Astrocyte (in vitro differentiated cells and primary cell): ENCODE measurements around the gene UBE2M. TPM values are rescaled to one million over a fixed set of nuclear protein-coding genes. Genes with fewer than 3 reads are reported as not detected.
"Not testable (repeated sequence)": the region's sequence is repeated elsewhere in the genome, so short reads cannot be mapped to it uniquely, and the experiment has no call there.

Experiments used
- DNase-seq: peaks from one replicate; pipeline ENCODE4 v3.0.0-alpha.2; 2010; ENCODE audit warnings: low read depth
- FAIRE-seq: peaks from 2 replicates; lab custom pipeline; 2011; peaks lifted over from hg19 to GRCh38; lab: Jason Lieb, UNC
- H2AFZ ChIP-seq: 2 replicates; pipeline ENCODE4 v1.6.0; 2012; ENCODE audit warnings: low read depth, low read length, inconsistent platforms
- H3K27ac ChIP-seq: 2 replicates; pipeline ENCODE4 v1.5.1; 2011; ENCODE audit warnings: low read depth, low read length, inconsistent platforms
- H3K27me3 ChIP-seq: 2 replicates; pipeline ENCODE4 v1.6.0; 2011; ENCODE audit warnings: low read length, inconsistent platforms; ENCODE audit not compliant: insufficient read depth
- H3K36me3 ChIP-seq: 2 replicates; pipeline ENCODE4 v1.5.1; 2011; ENCODE audit warnings: low read length, inconsistent platforms; ENCODE audit not compliant: insufficient read depth
- H3K4me1 ChIP-seq: 2 replicates; pipeline ENCODE4 v1.5.1; 2011; ENCODE audit warnings: low read length, inconsistent platforms; ENCODE audit not compliant: insufficient read depth
- H3K4me2 ChIP-seq: 2 replicates; pipeline ENCODE4 v1.6.0; 2012; ENCODE audit warnings: low read length, inconsistent platforms
- H3K4me3 ChIP-seq: 2 replicates; pipeline ENCODE4 v1.5.1; 2011; ENCODE audit warnings: low read depth, mild to moderate bottlenecking, low read length, inconsistent platforms; ENCODE audit not compliant: insufficient read depth
- H3K79me2 ChIP-seq: 2 replicates; pipeline ENCODE4 v1.6.0; 2012; ENCODE audit warnings: mild to moderate bottlenecking, low read length, inconsistent platforms; ENCODE audit not compliant: insufficient read depth
- H3K9ac ChIP-seq: 2 replicates; pipeline ENCODE4 v1.6.0; 2012; ENCODE audit warnings: mild to moderate bottlenecking, low read length, inconsistent platforms
- H3K9me3 ChIP-seq: 2 replicates; pipeline ENCODE4 v1.5.1; 2012; ENCODE audit warnings: low read depth, mild to moderate bottlenecking, low read length, inconsistent platforms; ENCODE audit not compliant: insufficient read depth
- H4K20me1 ChIP-seq: 2 replicates; pipeline ENCODE4 v1.6.0; 2012; ENCODE audit warnings: low read length, inconsistent platforms; ENCODE audit not compliant: insufficient read depth
- H3K27ac Mint-ChIP-seq: one replicate; pipeline ENCODE4 v1.8.0; 2021; ENCODE audit warnings: mild to moderate bottlenecking, mixed read lengths; ENCODE audit not compliant: unreplicated experiment
- H3K27me3 Mint-ChIP-seq: one replicate; pipeline ENCODE4 v1.8.0; 2021; ENCODE audit warnings: low read depth, mixed read lengths; ENCODE audit not compliant: unreplicated experiment
- H3K36me3 Mint-ChIP-seq: one replicate; pipeline ENCODE4 v1.8.0; 2021; ENCODE audit warnings: low read depth, mixed read lengths; ENCODE audit not compliant: unreplicated experiment
- H3K4me1 Mint-ChIP-seq: one replicate; pipeline ENCODE4 v1.8.0; 2021; ENCODE audit warnings: low read depth, mixed read lengths; ENCODE audit not compliant: unreplicated experiment
- H3K4me3 Mint-ChIP-seq: one replicate; pipeline ENCODE4 v1.8.0; 2021; ENCODE audit warnings: mild to moderate bottlenecking, moderate library complexity, mixed read lengths; ENCODE audit not compliant: unreplicated experiment
- H3K9me3 Mint-ChIP-seq: one replicate; pipeline ENCODE4 v1.8.0; 2021; ENCODE audit warnings: mild to moderate bottlenecking, mixed read lengths; ENCODE audit not compliant: unreplicated experiment
- EZH2 ChIP-seq: IDR thresholded peaks from 2 replicates; pipeline ENCODE4 v1.6.1; 2012; ENCODE audit warnings: mild to moderate bottlenecking, low read length, inconsistent platforms; ENCODE audit not compliant: insufficient read depth
- total RNA-seq: library from RNA; stranded (reverse); gene quantifications from 2 replicates; pipeline ENCODE4 v1.2.1, GENCODE V29; 2021
- TF ChIP-seq, protein P1 (sequence below): IDR thresholded peaks from 2 replicates; pipeline ENCODE4 v1.5.1; 2011; ENCODE audit warnings: low read depth, mild to moderate bottlenecking, inconsistent platforms, low read length, moderate library complexity; ENCODE audit not compliant: insufficient read depth

Gene UBE2M
- total RNA-seq, 1 donor from 2014 or later = 113 TPM

GRCh38 chr19:58579473-58580142 lies 21.2 kb upstream of the UBE2M start:
- Histone ChIP-seq H3K27ac (no peak overlapping the region), H3K4me2 (no peak overlapping the region), H3K36me3 (peaks cover 4% of the 10 kb centered on the region), H3K9ac (no peak overlapping the region), H2AFZ (no peak overlapping the region), H3K79me2 (peaks cover 62% of the 10 kb centered on the region), H3K9me3 (no peaks in the 10 kb centered on the region), H3K4me3 (no peak overlapping the region), H3K27me3 (no peaks in the 10 kb centered on the region), H4K20me1 (peaks cover 25% of the 10 kb centered on the region), H3K4me1 (peaks cover 6% of the 10 kb centered on the region)
- Mint-ChIP-seq H3K4me3 (no peak overlapping the region), H3K27me3 (no peaks in the 10 kb centered on the region), H3K27ac (no peak overlapping the region), H3K36me3 (peaks cover 15% of the 10 kb centered on the region), H3K4me1 (peaks cover 2% of the 10 kb centered on the region), H3K9me3 (no peaks in the 10 kb centered on the region)
- DNase-seq = no peak
- FAIRE-seq = no peak
- TF ChIP-seq, protein P1, sequence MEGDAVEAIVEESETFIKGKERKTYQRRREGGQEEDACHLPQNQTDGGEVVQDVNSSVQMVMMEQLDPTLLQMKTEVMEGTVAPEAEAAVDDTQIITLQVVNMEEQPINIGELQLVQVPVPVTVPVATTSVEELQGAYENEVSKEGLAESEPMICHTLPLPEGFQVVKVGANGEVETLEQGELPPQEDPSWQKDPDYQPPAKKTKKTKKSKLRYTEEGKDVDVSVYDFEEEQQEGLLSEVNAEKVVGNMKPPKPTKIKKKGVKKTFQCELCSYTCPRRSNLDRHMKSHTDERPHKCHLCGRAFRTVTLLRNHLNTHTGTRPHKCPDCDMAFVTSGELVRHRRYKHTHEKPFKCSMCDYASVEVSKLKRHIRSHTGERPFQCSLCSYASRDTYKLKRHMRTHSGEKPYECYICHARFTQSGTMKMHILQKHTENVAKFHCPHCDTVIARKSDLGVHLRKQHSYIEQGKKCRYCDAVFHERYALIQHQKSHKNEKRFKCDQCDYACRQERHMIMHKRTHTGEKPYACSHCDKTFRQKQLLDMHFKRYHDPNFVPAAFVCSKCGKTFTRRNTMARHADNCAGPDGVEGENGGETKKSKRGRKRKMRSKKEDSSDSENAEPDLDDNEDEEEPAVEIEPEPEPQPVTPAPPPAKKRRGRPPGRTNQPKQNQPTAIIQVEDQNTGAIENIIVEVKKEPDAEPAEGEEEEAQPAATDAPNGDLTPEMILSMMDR = no peak
- no peak for TF ChIP-seq EZH2

DNA sequence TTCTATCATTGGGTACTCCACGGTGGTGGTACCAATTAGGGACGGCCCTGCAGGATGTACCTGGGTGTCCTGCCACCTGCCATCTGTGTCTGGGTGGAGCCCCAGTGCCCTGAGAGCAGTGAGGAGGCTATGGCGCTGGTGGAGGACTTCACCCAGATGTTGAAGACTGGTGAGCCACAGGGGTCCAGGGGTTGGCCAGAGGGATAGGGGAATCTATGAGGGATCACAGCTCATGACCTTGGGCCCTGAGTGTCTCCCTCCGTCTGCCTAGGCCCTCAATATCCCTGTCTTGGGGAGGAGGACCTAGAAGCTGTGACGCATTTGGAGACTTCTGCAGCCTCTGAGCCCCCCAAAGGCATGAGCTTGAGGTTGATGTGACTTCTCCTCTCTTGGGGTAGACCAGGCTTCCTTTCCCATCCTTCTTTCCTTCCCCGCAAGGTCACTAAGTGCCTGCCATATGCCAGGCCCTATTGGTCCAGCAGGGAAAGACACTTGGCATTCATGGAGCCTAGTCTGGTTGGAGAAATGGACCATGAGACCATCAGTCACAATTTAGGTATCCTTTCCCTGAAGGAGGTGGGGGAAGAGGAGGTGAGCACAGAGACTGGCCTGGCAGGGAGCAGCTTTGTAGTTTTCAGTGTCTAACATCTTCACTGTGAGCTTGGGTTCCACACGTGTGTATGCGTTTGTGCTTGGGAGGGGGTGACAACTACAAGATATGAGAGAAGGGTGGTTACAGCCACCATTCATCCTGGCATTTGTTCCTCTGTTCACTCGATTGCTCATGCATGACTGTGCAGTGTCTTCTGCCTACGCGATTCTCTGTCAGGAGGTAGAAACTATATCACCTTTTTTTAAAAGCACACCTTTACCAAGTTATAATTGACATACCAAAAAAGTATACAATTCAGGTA lies 19.9 kb upstream of the UBE2M start:
- no peak overlapping the region for H3K27ac Mint-ChIP-seq
- peaks cover 15% of the 10 kb centered on the region for H3K36me3 Mint-ChIP-seq

DNA sequence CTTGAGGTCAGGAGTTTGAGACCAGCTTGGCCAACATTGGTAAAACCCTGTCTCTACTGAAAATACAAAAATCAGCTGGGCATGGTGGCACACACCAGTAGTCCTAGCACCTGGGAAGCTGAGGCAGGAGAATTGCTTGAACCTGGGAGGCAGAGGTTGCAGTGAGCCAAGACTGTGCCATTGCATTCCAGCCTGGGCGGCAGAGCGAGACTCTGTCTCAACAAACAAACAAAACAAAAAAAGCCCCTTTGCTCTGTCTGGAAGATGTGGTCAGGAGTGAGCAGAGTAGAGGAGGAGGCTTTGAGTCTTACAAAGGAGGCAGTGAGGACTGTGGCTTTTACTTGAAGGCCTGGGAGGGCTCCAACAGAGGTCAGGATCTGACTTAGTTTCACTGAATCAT lies 19.2 kb upstream of the UBE2M start:
- H3K27ac ChIP-seq, H3K4me1 Mint-ChIP-seq, H3K4me3 ChIP-seq, H3K36me3 ChIP-seq, DNase-seq, H3K27me3 Mint-ChIP-seq, H3K9me3 ChIP-seq, H3K27me3 ChIP-seq, H3K4me2 ChIP-seq, H3K9ac ChIP-seq, H3K9me3 Mint-ChIP-seq, FAIRE-seq, H2AFZ ChIP-seq: not testable (repeated sequence)
- Mint-ChIP-seq H3K4me3 (peak overlapping the region; percentile 54), H3K36me3 (peaks cover 15% of the 10 kb centered on the region), H3K27ac (peak overlapping the region; percentile 44)
- Histone ChIP-seq H3K79me2 (peaks cover 52% of the 10 kb centered on the region), H4K20me1 (peaks cover 25% of the 10 kb centered on the region), H3K4me1 (peaks cover 16% of the 10 kb centered on the region)

More for the DNA sequence above, 19.9 kb upstream of the UBE2M start:
- H3K4me2 ChIP-seq = no peak overlapping the region
- peaks cover 16% of the 10 kb centered on the region for H3K4me1 ChIP-seq
- peak overlapping the region; percentile 5 for H3K4me3 Mint-ChIP-seq
- no peak overlapping the region for H3K9ac ChIP-seq
- TF ChIP-seq, protein P1 = no peak
- no peak for TF ChIP-seq EZH2
- no peaks in the 10 kb centered on the region for H3K9me3 Mint-ChIP-seq
- H3K36me3 ChIP-seq = peaks cover 4% of the 10 kb centered on the region
- no peaks in the 10 kb centered on the region for H3K9me3 ChIP-seq
- H3K4me1 Mint-ChIP-seq = peaks cover 8% of the 10 kb centered on the region
- peaks cover 58% of the 10 kb centered on the region for H3K79me2 ChIP-seq
- no peak overlapping the region for H2AFZ ChIP-seq
- H3K27me3 Mint-ChIP-seq = no peaks in the 10 kb centered on the region
- FAIRE-seq = no peak
- no peaks in the 10 kb centered on the region for H3K27me3 ChIP-seq
- no peak overlapping the region for H3K27ac ChIP-seq
- H4K20me1 ChIP-seq = peaks cover 25% of the 10 kb centered on the region
- no peak for DNase-seq
- no peak overlapping the region for H3K4me3 ChIP-seq
